ENCODE measurements around the gene SCFD2. TPM values are rescaled to one million over a fixed set of nuclear protein-coding genes. Genes with fewer than 3 reads are reported as not detected.
"Not testable (repeated sequence)": the region's sequence is repeated elsewhere in the genome, so short reads cannot be mapped to it uniquely, and the experiment has no call there.

The SCFD2 gene
- total RNA-seq, 1 donor from 2014 or later = 16.5 TPM

DNA sequence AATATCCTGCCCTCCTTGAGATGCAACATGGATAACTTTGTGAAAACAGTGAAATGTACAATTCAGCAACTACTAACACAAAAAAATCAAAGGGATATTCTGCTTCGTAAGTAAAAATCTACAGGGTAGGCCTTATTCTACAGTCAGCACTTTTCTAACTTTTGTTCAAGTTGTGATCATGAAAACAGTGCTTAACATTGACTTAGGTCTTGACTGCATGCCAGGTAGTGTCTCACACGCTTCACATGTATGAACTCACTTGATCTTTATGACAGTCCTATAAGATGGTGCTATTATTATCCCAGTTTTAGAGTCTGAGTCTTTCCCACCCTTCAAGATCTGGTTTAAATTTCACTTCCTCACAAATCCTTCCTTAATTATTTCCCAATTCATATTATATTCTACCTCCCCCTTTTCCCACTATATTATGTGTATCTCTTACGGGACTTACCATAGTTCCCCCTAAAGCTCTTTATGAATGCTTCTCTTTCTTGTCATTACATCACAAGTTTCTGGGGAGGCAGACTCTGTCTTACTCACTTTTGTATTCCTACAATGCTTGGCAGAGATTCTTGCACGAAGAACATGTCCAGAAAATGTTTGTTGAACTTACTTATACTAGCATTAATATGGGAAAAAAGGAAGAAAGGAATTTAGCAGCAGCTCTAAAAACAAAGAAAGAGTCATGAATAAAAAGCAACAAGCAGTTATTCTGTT is 179.8 kb downstream of the SCFD2 start:
- peak; percentile 68 for ATAC-seq

DNA sequence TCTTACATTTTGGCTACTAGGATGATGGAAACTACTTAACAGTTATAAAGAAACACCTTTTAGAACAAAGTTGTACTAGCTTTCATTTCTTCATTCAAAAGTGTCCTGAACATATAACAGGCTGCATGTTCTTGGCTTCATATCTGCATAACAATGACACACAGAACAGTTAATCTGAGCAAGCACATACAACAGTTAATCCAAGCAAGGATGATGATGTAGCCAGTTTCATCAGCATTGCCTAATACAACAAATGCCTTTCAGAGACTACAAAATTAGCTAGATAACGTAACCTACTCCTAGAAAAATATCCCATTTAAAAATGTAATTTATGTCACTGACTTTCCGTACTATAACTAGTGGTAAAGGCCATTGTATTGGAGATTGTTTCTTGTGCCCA is 182.1 kb downstream of the SCFD2 start:
- peak; percentile 61 for ATAC-seq

DNA sequence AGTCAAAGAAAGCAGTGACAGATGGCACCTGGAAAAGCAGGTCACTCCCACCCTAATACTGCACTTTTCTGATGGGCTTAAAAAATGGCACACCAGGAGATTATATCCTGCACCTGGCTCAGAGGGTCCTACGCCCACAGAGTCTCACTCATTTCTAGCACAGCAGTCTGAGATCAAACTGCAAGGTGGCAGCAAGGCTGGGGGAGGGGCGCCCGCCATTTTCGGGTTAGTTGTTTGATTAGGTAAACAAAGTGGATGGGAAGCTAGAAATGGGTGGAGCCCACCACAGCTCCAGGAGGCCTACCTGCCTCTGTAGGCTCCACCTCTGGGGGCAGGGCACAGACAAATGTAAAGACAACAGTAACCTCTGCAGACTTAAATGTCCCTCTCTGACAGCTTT is 188.1 kb downstream of the SCFD2 start:
- ATAC-seq = not testable (repeated sequence)

DNA sequence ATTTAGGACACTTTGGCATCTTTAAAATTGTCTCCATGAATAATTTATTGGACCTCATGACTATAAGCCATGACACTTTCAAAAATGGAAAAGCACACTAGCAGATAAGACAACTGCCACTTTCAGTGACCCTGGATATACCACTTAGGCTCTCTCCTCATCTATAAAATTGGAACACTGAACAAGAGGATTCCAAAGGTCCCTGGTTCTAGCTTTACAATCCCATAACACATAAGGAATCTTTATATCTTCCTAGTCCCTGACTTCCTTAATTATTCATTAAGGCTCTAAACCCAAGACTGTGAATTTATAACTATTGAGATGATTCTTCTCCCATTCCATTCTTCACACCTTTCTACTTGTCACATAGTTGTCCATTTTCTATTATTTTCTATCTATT is 190.2 kb downstream of the SCFD2 start:
- no peak for ATAC-seq

DNA sequence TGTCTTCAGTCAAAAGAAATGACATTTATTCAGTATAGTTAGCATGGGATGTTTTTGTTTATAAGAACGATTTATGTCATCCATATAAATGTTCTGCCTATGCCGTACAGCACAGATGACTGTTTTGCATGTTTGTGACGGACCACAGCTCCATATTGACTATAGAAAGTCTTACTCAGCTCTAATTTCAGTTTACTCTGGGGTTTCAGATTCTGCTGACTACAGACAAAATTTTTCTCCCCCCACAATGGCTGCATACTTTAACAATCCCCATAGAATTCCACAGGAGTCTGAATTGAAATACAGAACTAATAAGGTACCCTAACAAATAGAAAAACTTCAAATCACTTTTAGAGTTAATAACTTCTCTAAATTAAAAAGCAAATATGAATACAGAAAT is 191.0 kb downstream of the SCFD2 start:
- no peak for ATAC-seq

DNA sequence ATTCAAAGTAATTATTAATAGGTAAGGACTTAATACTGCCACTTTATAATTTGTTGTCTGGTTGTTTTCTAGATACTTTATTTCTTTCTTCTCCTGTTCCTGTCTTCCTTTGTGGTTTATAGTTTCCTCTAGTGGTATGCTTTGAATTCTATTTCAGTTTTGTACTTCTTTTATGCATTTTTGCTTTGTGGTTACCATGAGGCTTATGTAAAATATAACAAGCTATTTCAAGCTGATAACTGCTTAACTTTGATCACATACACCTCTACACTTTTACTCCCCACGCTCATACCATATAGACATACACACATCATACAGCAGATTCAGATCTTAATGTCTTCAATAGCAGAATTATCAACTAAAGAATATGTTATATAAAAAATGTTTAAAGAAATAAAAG is 192.3 kb downstream of the SCFD2 start:
- ATAC-seq = no peak

DNA sequence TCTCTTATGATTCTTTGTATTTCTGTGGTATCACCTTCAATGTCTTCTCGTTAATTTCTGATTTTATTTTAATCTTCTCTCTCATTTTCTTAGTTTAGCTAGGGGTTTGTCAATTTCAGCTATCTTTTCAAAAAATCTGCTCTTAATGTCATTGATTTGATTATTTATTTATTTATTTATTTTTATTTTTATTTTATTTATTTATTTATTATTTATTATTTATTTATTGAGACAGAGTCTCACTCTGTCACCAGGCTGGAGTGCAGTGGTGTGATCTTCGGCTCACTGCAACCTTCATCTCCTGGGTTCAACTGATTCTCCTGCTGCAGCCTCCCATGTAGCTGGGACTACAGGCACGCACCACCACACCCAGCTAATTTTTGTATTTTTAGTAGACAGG is 194.1 kb downstream of the SCFD2 start:
- ATAC-seq = no peak

DNA sequence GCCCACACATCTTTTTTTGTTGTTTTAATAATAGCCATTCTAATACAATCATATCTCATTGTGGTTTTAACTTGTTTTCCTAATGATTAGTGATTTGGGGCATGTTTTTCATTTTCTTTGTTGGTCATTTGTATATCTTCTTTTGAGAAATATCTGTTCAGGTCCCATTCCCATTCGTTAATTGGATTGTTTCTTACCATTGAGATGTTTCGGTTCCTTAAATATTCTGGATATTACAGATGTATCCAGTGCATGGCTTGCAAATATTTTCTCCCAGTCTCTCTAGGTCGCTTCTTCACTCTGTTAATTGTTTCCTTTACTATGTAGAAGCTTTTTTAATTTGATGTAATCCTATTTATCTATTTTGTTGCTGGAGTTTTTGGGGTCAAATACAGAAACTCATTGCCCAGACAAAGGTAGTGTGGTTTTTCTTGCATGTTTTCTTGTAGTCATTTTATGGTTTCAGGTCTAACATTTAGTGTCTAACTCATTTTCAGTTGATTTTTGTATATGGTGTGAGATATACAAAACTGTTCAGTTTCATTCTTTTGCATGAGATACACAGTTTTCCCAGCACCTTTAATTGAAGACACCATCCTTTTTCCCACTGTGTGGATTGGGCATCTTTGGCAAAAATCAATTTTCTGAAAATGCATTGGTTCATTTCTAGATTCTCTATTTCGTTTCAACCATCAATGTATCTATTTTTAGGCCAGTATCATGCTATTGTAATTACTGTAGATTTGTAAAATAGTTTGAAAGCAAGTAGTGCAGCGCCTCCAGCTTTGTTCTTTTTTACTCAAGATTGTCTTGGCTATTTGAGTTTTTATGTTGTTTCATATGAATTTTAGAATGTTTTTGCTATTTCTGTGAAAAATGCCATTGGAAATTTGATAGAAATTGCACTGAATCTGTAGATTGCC is 195.9 kb downstream of the SCFD2 start:
- ATAC-seq = no peak

DNA sequence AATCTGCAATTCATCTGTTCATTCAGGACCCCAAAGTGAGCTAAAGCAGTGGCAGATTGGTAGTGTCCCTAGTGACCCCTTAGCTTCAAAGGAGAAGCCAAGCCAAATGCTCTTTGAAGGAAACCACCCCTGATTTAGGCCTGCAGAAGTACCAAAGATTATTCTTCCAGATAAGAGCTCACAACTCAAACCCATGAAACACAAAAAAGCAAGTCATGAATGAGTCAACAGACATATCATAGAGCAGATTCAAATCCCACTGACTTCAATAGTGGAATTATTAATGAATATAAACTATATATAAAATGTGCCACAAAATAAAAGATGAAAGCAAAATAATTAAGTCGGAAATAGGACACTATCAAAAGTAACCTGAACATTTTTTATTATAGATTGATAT is 197.6 kb downstream of the SCFD2 start:
- no peak for ATAC-seq

DNA sequence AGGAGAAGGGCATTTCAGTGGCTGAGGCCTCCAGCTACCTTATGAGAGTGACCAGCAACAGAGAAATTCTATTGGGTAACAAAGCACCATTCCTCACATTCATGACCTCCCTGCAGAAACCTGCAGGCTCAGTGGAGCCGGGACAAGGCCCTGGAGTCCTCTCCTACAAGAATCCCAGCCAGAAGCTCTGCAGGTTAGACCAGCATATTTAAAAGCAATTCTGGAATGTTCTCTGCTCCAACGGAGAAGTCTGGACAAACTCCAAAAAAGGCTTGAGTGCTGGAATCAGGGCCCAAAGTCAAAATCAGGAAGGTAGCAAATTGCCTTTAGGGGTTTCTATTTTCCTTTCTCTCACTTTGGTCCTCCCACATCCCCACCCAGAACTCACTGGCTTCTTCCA is 202.9 kb downstream of the SCFD2 start:
- no peak for ATAC-seq

DNA sequence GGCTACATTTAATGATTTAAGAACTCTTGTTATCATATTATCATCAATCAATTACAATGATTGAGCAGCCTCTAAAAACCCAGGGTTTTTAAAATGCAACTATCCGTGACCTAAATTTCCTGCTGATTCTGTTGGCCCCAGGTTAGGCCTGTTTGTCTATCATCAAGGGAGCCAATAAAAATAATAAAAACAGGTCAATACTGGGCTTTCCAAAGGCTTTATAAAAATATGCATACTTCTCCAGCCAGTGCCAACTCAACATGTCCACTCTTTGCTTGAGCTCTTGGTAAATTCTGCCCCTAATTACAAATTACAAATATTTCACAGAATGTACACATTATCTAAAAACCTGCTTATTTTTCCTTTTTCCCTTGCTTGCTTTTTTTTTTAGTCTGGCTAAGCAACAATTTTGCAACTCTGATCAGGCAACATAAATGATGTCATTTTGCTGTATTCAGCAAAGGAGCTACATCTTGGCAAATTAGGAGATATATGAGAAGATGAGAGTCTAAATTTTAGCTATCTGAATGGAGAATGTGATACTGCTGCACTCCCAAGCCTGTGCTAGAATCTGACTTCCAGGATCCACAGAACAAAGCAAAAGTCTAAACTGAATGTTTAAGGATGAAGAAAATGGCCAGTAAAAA is 204.0 kb downstream of the SCFD2 start:
- no peak for ATAC-seq

DNA sequence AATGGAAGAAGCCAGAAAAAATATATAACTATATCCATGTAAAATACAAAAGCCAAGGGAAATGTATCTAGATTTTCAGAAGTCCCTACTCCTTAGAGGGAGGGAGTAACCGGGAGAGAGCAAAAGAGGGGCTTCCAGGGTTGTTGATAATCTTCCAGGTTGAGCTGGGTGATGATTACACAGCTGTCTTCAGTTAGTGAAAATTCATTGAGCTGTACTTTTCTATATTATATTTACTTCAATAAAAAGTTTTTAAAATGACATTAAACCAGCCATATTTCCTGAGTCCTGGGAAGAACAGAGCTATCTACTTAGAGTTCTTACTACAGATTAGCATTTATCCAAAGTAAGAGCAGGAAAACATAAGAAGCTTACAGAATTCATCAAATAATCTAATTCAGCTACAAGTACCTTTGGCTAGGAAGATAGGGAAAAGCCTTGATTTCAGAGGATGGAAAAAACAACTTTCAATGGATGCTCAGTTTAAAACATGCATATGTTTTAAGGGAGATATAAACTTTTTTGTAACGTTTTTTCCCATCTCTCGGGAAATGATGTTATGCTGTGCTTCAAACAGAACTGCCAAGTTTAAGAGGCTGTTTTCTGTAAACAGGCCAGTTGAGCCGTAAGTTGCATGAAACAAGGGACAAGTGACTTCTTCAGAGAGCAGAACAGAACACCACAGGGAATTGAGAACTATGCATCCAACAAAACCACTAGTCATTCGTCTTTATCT is 204.6 kb downstream of the SCFD2 start:
- ATAC-seq = no peak

DNA sequence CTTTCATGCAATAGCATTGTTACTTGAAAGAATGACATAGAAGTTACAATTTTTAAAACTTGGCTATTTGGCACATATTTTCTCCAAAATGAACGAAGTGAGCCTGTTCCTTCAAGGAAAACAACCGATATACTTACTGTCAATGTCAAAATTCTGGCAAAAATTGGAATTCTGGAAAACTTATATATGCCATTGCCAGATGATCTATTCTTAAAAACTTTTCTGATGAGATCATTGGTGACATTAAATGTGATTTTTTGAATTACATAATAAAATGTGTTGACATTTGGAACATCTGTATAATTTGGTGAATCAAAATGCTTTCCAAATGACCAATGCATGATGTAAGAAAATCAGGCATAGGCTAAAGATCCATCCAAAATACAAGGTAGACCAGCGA is 209.0 kb downstream of the SCFD2 start:
- ATAC-seq = no peak

DNA sequence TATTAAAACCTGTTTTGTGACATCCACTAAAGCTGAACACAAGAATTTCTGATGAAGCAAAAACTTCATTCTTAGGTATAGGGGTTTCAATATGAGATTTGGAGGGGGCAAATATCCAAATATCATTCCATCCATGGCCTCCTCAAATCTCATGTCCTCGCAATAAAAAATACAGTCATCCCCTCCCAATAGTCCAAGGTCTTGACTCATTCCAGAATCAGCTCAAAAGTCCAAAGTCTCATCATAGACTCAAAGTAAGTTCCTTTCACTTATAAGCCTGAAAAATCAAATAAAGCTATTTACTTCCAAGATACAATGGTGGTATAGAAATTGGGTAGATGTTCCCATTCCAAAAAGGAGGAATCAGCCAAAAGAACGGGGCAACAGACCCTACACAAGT is 213.4 kb downstream of the SCFD2 start:
- no peak for ATAC-seq

DNA sequence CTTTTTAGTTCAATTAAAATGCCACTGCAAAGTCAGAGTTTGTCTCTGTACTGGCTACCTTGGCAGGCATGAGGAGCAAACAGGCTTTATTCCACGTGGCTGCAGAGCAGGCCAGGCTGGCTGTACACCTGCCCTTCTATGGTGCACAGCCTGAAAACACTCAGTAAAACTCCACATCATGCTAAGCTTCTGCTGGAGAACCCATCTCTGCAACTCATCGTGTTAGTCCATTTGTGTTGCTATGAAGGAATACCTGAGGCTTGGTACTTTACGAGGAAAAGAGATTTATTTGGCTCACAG is 214.4 kb downstream of the SCFD2 start:
- no peak for ATAC-seq

DNA sequence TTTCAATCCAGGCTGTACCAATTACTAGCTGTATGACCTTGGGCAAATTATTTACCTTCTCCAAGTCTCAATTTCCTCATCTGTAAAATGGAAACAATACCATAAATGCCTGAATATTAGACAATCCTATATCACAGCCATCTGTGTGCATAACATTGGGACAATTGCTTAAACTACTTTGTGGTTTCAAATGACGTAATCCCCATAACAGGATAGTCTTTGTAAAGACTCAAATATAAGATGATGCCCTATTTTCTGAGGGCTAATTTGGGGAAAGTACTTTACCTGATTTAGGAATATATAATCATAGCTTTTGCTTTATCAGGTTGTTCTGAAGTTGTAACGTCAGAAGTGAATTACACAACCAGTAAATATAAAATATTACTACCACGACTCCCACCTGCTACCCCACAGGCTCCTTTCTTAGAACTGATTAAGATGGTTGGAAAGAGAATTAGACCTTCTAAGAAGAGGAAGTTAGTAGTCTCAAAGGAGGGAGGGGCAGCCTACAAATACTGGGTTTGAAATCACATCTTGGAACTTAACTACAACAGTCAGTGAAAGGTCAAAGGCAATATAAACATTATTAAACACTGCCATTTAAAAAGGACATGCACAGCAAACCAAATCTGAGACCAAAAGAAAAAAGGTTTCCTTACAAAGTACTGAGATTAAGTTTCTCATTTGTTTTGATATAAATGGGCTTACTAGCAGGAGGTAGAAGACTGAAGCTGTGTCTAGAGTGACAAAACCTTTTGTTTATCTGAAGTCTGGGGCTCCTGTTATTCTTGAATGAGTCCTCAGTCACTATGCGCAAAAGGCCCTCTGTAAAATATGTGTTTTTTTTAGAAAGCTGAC is 215.0 kb downstream of the SCFD2 start:
- no peak for ATAC-seq

DNA sequence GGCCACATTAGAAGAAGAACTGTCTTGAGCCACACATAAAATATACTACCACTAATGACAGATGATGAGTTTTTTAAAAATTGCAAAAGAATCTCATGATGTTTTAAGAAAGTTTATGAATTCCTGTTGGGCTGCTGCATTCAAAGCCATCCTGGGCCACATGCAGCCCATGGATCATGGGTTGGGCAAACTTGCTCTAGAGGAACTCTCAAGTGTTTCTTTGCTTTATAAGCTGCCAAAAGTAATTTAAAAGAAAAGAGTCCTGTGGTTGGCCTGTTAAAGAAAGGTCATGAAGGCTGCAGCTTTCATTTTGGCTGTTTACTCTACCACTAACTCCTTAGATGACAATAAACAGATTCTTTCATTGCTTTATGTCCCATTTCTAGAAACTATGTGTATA is 218.2 kb downstream of the SCFD2 start:
- no peak for ATAC-seq

DNA sequence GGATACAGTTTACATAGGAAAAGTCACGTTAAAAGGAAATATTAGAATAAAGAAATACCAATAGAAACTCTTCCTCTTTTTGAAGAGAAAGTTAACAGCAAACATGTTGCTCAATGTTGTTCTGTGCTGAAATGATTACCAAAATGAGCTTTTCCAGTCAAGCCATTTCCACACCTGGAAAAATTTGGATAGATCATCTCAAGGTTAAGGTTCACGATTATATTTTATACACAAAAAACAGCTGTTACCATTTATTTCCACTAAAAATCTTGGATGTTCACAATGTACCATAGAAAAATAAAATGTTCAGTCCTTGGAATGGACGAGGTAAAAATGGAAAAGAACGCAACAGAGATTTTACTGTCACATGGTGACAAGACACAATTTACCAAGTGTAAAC is 218.7 kb downstream of the SCFD2 start:
- no peak for ATAC-seq

DNA sequence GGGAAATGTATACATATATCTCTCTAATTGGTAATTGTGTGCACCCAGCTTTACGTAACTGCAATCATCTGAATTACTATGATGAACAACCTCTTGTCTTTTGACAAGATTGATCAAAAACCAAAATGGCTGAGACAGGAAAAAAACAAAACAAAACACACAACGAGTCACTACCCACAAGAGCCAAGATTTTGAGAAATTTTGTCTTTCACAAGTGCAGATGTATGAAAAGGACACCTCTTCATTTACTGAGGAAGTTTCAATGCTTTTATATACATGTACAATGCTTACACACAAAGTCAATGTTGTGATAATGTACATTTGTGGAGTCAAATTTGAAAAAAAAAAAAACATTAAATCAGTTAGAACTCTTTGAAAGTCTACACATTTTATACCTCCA is 224.6 kb downstream of the SCFD2 start:
- ATAC-seq = no peak

DNA sequence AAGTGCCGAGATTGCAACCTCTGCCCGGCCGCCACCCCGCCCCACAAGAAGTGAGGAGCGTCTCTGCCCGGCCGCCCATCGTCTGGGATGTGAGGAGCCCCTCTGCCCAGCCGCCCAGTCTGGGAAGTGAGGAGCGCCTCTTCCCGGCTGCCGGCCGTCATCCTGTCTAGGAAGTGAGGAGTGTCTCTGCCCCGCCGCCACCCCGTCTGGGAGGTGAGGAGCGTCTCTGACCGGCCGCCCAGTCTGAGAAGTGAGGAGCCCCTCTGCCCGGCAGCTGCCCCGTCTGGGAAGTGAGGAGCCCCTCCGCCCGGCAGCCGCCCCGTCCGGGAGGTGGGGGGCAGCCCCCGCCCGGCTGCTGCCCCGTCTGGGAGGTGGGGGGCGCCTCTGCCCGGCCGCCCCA is 226.6 kb downstream of the SCFD2 start:
- ATAC-seq = not testable (repeated sequence)

DNA sequence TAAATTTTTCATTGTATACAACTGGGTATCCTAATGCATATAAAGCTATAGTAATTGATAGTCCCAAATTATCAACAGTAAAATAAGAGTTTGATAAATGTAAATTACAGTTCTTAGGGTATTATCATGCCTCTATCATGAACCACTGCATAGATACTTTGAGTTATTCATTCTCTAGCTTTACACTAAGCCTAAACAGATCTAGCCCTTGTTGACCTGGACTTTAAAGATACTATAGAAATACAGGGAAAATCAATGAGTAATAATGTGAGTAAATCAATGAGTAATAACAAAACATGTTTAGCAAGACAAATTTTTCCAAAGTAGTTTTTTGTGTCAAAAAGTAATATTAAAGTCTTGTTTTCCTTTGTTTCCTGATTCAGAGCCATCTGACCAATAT is 228.4 kb downstream of the SCFD2 start:
- ATAC-seq = no peak

DNA sequence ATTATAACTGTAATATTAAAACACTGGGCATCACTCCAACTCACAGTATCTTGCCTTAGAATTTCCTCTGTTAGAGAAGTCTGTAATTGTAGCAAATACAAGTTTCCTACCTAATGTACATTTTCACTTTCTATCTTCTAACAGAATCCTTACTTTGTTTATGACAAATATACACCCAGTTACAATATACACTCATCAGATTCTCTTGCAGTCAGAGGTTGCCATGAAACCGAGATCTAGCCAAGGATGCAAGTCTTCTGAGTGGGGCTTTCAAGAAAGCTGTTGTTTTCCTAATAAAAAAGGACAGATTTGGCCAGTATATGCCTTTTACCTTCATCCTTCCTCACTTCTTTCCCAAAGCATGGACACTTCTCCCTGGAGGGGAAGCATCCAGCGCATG is 228.9 kb downstream of the SCFD2 start:
- no peak for ATAC-seq
